Measurements from ENCODE around the gene GAPVD1.
A peak's percentile ranks its signal among the peaks of the same experiment; 100 is the strongest.
"Not testable (repeated sequence)": the region's sequence is repeated elsewhere in the genome, so short reads cannot be mapped to it uniquely, and the experiment has no call there.

The GAPVD1 gene

DNA sequence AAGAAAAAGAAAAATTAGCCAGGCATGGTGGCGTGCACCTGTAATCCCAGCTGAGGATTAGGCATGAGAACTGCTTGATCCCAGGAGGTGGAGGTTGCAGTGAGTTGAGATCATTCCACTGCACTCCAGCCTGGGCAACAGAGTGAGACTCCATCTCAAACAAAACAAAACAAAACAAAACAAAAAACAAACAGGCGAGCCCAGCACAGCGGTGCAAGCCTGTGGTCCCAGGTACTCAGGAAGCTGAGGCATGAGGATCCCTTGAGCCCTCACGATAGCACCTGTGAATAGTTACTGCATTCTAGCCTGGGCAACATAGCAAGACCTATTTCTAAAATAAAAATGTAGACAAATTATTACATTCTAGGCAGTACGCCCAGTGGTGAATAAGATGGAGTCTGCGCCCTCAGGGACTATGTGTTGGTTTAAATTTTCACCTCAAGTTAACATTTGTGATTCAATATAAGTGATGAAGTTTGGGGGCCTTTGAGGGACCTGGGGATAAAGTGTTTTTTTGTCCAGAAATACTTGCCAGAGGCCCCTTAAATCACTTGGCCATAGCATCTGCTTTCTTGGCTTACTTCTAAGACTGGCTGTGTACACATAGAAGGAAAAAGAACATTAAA lies 3.4 kb upstream of the GAPVD1 start:
- no peak for DNase-seq

DNA sequence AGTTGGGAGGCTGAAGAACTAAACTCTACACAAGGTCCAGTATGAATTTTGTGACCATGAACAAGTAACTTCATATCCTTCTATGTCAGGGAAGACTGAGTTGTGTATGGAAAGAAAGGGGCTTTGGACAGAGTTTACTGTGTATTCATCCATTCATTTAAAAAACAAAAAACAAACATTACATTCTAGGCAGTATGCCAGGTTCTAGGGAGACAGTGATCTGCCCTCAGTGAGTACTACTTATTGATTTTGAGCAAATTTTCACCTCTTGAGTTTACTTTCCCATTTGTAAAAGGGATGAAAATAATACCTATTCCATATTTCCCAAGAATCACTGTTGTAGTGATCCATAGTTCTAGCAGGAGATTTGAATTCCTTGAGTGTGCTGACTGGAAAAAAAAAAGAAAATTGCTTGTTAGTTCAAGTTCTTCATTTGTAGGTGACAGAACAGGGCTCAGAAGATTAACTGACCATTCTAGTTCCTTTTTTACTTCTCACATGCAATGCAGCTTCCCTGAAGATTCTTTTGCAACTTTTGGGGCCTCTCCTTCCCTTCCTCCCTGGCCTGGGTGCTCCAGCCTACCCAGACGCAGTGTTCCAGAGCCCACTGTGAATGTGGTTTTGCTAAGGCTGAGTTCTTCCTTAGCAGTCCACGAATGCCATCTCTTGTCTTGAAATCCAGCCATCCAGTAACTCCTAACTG lies 2.6 kb upstream of the GAPVD1 start:
- peak; percentile 36 for DNase-seq

DNA sequence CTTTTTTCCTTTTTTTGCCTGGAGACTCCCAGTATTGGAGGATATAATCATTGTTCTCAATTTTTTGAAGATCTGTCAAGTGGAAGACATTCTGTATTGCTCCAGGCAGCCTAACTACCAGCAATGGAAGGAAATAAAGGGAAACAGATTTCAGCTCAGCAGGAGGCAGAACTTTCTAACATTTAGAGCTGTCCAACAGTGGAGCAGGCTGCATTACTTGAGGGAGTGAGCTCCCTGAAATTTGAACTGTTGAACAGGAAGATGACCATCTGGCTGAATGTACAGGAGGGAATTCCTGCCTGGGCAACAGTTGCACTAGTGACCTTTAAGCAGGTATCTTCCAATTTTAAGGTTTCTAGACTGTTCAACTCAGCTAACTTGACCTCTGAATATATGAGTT lies 1.1 kb upstream of the GAPVD1 start:
- no peak for DNase-seq

DNA sequence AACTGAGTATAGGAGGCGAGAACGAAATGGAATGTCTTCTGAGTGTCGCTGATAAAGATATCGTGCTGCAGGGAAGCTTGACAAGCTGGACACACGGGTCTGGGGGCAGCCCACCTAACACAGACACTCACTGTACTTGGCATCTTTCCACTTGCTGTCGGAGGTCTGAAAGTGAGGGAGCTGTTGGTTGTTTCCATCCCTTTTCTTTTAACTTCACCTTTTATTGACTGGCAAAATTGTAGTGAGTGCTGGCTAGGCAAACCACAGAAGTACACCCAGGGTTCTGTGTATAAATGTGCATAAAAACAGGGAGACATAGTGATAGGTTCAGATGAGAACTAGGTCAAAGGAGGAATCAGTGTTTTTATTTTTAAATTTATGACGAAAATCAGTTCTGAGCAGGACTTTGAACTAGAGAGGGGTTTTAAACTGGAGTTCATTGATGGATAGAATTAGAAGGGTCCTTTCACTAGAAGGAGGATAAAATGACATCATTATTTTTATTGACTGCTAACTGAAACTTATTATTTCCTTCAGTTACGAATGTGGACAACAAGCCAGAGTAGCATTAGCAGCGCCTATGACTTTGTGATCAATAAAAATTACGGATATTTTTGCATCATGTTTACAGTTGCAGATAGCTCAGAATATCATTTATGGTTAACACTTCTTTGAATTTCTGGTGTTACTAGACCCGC lies 817 bp downstream of the GAPVD1 start:
- DNase-seq: no peak

DNA sequence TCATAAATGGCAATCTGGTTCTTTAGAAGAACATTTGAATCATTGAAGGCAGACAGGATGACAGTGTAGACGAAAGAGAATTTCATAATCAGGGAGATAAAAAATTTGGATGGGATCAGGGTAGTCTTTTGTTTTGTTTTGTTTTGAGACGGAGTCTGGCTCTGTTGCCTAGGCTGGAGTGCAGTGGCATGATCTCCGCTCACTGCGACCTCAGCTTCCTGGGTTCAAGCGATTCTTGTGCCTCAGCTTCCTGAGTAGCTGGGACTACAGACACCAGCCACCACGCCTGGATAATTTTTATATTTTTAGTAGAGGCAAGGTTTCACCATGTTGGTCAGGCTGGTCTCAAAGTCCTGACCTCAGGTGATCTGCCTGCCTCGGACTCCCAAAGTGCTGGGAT lies 2.4 kb downstream of the GAPVD1 start:
- not testable (repeated sequence) for DNase-seq

DNA sequence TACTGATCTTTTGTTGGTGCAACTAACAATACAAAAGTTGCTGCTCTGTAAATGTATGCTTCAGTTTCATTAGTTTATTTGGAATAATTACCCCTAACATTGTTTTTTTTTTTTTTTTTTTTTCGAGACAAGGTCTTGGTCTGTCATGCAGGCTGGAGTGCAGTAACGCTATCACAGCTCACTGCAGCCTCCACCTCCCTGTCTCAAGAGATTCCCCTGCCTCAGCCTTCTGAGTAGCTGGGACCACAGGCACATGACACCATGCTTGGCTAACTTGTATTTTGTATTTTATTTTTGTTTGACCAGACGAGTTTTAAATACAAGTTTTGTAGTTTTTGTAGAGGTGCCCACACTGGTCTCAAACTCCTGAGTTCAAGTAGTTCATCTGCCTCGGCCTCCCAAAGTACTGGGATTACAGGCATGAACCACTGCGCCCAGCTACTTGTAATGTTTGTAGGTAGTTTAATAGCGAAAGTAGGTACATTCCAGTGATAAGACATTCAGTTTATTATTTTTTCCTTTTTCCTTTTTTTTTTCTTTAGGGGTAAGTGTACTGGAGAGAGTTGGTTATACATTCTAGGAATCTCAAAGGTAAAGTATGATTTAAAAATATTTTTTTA lies 6.9 kb downstream of the GAPVD1 start:
- DNase-seq: no peak

DNA sequence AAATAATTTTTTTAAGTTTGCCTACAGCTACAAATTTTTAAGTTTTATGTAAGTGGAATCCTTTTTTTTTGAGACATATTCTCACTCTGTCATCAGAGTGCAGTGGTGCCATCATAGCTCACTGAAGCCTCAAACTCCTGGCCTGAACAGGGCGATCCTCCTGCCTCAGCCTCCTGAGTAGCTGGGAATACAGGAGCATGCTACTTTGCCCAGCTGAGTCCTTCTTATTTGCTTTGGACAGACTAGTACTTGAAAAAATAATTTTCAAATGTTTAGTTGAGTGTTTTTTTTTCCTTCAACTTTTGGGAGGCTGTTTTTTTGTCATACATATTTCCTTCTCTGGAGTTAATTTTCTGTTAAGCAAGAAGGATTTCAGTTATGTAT lies 7.4 kb downstream of the GAPVD1 start:
- no peak for DNase-seq

DNA sequence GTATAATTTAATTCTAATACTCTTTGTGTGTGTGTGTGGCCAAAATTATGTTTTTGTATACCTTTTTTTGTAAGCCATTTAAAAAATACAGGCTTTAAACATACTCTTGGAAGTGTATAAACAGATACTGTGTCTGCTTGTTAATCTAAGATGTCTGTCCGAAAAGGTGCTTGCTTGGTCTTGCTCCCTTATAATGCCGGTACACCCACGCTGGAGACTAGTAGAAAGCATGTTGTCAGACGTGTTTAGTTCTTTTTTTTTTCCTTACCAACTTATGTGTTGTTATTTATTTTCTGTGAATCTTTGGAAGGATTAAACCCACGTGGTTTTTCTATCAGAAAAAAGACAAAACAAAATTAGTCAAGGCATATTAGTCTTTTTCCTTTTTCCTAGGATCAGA lies 9.5 kb downstream of the GAPVD1 start:
- DNase-seq: no peak

DNA sequence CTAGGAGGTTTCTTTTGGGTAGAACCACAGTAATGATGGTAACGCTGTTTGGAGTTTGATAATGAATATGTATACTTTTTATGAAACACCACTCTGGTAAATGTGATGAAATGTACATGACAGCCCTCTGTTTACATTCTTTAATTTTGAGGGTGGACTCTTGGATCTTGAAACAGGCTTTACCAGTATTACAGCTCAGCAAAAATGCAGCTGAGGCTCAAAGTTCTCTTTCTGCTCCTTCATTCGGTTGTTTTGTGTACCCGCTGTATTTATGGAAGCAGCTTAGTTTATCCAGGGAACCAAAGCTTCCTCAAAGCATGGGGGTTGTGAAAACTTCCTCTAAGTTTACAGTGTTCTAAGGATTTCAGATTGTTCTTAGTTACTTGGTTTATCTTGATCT lies 11.1 kb downstream of the GAPVD1 start:
- DNase-seq: peak; percentile 29

DNA sequence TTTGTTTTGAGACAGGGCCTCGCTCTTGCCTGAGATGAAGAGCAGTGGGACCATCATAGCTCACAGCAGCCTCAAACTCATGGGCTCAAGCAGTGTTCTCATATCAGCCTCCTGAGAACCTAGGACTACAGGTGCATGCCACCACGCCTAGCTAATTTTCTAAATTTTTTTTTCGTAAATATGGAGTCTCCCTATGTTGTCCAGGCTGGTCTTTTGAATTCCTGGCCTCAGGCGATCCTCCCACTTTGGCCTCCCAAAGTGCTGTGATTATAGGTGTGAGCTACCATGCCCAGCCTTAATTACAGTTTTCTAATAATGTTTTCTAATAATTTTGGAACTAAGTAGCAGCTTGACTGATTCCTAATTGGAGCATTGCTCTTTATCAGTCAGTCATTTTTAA lies 15.1 kb downstream of the GAPVD1 start:
- no peak for DNase-seq

DNA sequence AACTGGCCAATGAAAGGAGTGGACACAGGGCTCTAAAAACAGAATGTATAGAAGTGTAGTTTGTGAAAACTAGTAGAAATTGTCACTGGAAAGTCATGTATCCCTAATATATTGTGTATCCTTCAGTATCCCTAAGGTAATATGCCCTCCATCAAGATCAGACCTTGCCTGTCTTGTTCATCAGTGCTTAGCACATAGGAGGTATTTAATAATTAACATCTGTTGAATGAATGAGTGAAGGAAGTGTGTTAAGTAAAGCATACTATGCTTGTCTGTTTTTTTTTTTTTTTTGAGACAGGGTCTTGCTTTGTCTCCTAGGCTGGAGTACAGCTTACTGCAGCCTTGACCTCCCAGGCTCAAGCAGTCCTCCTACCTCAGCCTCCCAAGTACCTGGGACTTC lies 15.8 kb downstream of the GAPVD1 start:
- no peak for DNase-seq

DNA sequence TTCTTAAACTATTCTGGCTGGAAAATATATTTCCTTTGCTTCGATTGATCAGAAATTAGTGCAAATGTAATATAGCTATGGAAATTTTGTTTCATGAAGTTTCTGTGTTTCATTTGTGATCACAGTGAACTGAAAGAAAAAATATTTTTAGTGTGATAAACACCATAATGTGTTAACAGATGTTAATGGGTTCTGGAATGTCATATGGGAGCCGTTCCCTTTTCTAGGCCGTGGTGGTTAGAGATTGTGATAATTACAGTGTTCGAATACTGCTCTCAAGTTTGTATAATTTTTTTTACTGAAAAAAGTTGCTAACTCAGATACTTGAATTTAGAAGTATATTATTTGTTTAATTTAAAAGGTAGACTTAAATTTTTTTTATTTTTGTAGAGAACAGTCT lies 19.3 kb downstream of the GAPVD1 start:
- no peak for DNase-seq

DNA sequence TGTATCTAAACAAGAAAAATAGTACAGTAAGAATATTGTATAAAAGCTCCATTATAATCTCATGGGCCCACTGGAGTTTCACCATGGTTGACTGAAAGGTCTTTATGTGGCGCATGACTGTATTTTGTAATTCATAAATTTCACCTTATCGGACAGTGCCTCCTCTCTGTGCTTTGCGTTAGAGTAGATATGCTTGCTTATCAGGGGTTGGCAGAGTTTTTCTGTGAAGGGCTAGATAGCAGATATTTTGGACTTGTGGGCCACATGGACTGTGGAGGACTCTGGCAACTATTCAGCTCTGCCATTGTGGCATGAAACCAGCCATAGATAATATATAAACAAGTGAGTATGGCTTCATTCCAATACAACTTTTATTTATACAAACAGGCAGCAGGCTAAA lies 23.2 kb downstream of the GAPVD1 start:
- no peak for DNase-seq

DNA sequence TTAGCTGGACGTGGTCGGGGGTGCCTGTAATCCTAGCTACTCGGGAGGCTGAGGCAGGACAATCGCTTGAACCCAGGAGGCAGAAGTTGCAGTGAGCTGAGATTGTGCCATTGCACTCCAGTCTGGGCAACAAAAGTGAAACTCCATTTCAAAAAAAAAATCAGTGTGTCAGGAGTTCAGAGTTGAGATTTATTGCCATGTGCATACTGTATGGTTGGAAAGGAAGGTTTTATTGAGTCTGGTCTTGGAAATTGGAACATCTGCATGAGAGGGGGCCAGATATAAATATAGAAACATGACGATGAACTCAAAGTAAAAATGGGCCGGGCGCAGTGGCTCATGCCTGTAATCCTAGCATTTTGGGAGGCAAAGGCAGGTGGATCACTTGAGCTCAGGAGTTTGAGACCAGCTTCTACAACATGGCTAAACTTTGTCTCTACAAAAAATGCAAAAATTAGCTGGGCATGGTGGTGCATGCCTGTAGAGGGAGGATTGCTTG lies 25.4 kb downstream of the GAPVD1 start:
- DNase-seq: not testable (repeated sequence)

DNA sequence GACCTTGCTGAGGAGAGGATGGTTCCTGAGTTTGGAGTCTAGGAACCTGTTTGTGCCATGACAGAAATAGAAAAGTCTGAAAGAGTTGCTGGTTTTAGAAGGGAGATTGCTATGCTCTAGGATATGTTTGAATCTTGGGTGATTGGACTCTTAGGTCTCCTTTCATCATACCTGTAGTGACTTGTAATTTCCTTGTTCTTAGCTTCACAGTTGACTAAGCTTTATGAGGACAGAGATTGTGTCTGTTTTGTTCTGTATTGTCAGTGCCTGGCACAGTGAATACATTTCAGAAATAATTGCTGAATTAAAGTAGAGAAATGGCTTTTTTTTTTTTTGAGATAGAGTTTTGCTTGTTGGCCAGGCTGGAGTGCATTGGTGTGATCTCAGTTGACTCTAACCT lies 31.5 kb downstream of the GAPVD1 start:
- no peak for DNase-seq

DNA sequence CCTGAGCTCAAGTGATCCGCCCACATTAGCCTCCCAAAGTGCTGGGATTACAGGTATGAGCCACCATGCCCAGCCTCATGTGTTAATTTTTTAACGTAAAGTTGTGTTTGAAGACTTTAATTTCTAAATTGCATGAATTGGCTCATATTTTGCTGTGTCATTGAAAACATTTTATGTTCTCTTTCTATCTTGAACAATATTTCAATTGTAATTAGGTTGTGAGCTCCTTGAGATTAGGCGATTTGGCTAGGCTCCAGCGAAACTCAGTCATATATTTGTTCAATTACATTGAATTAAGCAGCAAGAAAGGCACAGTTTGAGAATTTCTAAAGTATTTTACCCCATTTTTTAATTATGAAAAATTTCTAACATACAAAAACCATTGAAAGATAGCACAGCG lies 34.0 kb downstream of the GAPVD1 start:
- DNase-seq: no peak

DNA sequence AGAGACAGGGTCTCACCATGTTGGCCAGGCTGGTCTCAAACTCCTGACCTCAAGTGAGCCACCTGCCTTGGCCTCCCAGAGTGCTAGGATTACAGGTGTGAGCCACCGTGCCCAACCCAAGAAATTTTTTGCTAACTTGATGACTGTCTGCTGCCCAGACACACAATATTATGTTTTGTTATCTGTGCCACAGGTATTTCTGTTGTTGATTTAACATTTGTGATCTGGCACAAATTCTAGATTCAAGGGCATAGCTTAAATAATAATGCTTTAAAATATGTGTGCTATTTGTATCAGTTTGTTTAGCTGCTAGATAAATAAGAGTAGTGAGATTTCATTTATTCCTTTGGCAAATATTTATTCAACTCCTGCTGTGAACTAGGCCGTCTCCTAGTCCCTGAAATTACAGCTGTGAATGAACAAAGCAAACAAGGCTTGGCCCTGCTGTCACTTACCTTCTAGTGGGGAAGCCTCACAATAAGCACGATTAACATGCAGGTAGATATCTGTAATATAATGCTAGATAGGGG lies 35.3 kb downstream of the GAPVD1 start:
- DNase-seq: peak; percentile 96

DNA sequence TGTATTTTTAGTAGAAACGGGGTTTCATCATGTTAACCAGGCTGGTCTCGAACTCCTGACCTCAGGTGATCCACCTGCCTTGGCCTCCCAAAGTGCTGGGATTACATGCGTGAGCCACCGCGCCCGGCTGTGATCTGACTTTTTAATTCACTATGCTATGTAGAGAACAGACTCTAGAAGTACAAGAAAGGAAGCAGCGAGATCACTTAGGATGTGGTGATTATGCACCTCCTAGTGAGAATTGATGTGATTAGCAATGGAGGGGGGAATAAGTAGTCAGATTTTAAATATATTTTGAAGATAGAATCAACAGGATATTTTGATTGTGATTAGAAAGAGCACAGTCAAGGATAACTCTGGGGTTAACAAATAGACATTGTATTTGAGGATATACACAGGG lies 36.3 kb downstream of the GAPVD1 start:
- no peak for DNase-seq

DNA sequence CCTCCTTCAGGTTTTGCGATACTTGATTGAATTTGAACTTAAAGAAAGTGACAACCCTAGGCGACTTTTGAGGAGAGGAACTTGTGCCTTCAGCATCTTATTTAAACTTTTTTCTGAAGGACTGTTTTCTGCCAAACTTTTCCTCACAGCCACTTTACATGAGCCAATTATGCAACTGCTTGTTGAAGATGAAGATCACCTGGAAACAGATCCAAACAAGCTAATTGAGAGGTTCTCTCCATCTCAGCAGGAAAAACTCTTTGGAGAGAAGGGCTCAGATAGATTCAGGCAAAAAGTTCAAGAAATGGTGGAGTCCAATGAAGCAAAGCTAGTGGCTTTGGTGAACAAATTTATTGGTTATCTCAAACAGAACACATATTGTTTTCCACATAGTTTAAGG lies 40.6 kb downstream of the GAPVD1 start:
- no peak for DNase-seq

DNA sequence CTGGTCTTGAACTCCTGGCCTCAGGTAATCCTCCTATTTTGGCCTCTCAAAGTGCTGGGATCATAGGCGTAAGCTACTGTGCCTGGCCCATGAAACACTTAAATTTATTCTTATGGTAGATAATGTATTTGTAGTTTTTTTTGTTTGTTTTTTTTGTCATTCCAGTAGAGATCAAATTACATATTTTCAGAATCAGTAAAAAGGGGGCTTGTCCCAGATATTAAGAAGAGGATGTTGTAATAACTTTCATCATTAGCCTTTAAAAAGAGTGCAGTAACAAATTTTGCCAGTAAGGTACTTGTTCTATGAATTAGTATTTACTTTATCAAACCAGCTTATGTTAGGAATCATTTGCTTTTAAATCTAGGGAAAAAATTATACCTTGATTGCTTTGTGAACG lies 42.6 kb downstream of the GAPVD1 start:
- DNase-seq: no peak

DNA sequence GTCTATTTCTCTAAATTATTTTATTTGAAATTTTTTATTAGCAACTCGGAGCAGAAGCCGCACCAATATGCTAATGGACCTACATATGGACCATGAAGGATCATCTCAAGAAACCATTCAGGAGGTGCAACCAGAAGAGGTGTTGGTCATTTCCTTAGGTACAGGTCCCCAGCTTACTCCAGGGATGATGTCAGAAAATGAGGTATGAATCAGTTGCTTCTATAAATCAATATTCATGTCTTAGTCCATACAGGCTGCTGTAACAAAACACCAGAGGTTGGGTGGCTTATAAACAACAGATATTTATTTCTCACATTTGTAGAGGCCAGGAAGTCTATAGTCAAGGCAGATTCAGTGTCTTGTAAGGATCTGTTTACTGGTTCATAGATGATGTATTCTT lies 50.8 kb downstream of the GAPVD1 start:
- DNase-seq: no peak

DNA sequence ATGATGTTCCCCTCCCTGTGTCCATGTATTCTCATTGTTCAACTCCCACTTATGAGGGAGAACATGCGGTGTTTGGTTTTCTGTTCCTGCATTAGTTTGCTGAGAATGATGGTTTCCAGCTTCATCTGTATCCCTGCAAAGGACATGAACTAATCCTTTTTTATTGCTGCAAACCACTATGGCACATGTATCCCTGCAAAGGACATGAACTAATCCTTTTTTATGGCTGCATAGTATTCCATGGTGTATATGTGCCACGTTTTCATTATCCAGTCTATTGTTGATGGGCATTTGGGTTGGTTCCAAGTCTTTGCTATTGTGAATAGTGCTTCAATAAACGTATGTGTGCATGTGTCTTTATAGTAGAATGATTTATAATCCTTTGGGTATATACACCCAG lies 54.7 kb downstream of the GAPVD1 start:
- not testable (repeated sequence) for DNase-seq

DNA sequence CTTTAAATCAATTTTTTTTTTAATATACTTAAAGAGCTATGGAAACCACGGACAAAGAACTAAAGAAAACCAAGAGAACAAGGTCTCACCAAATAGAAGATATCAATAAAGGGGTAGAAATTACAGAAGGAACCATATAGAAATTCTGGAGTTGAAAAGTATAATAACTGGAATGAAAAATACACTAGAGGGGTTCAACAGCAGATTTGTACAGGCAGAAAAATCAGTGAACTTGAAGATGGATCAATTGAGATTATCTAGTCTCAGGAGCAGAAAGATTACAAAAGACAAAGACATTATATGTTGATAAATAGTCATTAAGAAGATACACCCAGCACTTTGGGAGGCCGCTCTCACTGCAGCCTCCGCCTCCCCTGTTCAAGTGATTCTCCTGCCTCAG lies 56.1 kb downstream of the GAPVD1 start:
- DNase-seq: no peak

DNA sequence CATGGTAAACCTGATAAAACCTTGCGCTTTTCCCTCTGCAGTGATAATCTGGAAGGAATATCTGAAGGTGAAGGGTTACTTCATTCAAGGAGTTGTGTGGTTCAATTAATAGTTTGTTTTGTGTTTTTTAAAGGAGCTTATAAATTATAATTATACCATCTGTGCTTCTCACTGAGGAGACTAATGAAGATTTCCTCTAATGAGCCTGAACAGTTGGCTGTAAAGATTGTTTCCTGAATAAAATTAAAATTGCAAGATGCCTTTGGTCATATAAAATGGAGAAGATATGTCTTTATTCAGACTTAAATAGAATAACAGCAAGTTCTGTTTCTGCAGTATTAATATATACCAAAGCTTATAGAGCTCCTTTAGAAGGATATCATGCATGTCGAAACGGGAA lies 59.9 kb downstream of the GAPVD1 start:
- DNase-seq: no peak
